K562 (cell line): ENCODE measurements around the gene ARHGAP30. TPM values are rescaled to one million over a fixed set of nuclear protein-coding genes. Genes with fewer than 3 reads are reported as not detected.

Experiments
- BCOR ChIP-seq: fragments of 450-650 bp; IDR thresholded peaks from 2 replicates; pipeline ENCODE4 v1.6.1; 2016
- NR2F6 ChIP-seq: fragments of 450-650 bp; formaldehyde crosslinking; IDR thresholded peaks from 2 replicates; pipeline ENCODE4 v1.4.0; 2020; ENCODE audit warnings: mild to moderate bottlenecking
- ZFP30 ChIP-seq: fragments of 250-450 bp; sonication (Bioruptor Pico); IDR thresholded peaks from 2 replicates; pipeline ENCODE4 v1.8.0; 2022; ENCODE audit warnings: moderate library complexity, mild to moderate bottlenecking, inconsistent platforms, borderline replicate concordance
- ZNF217 ChIP-seq: sonication (generic); formaldehyde crosslinking; IDR thresholded peaks from 2 replicates; pipeline ENCODE4 v1.8.0; 2022; ENCODE audit warnings: mild to moderate bottlenecking, missing genetic modification reagents
- polyA plus RNA-seq, 8 experiments: library from polyadenylated mRNA; depleted of rRNA in 4 of 8; stranded (reverse) in 5 of 8; unstranded in 3 of 8; fragments of >200 nt; fragmentation: Nextera tagmentation in 2 of 8; fragmentation: Illumina TruSeq in 1 of 8; extraction: Ambion mirVana in 2 of 8; extraction: Trizol in 1 of 8; gene quantifications; 2 replicates each; pipeline versions ENCODE4 v1.2.1 to v1.2.3, GENCODE V29; 2011 to 2014; ENCODE audit warnings: inconsistent platforms in 1 of 8, missing spikeins in 1 of 8
- total RNA-seq, 7 experiments: library from RNA; depleted of rRNA in 6 of 7; stranded (reverse); fragments of >200 nt in 6 of 7; fragmentation: Illumina TruSeq in 2 of 7; extraction: Trizol in 2 of 7; gene quantifications; 2 replicates each; pipeline versions ENCODE4 v1.2.1 to v1.2.3, GENCODE V29; 2011 to 2021; ENCODE audit warnings: low replicate concordance in 1 of 7
- TF ChIP-seq, protein P1 (sequence below): fragments of 250-450 bp; sonication (Bioruptor Pico); IDR thresholded peaks from 2 replicates; pipeline ENCODE4 v1.4.0; 2020; ENCODE audit warnings: mild to moderate bottlenecking
- TF ChIP-seq, protein P2 (sequence below): fragments of 450-650 bp; formaldehyde crosslinking; IDR thresholded peaks from 2 replicates; pipeline ENCODE4 v1.4.0; 2022; ENCODE audit warnings: missing genetic modification characterization
- TF ChIP-seq, protein P3 (sequence below): fragments of 250-450 bp; sonication (Bioruptor Pico); IDR thresholded peaks from 2 replicates; pipeline ENCODE4 v1.5.1; 2021; ENCODE audit warnings: mild to moderate bottlenecking
- TF ChIP-seq, protein P4 (sequence below): fragments of 450-650 bp; IDR thresholded peaks from 2 replicates; pipeline ENCODE4 v1.6.1; 2016; ENCODE audit warnings: low read depth
- TF ChIP-seq, protein P5 (sequence below): fragments of 450-650 bp; formaldehyde crosslinking; IDR thresholded peaks from 2 replicates; pipeline ENCODE4 v1.4.0; 2020; ENCODE audit warnings: mild to moderate bottlenecking, moderate library complexity
- TF ChIP-seq, protein P6 (sequence below): fragments of 250-450 bp; sonication (Bioruptor Pico); IDR thresholded peaks from 2 replicates; pipeline ENCODE4 v1.8.0; 2022; ENCODE audit warnings: inconsistent platforms

ARHGAP30 gene
- total and polyA plus RNA-seq, 9 of the 15 experiments (the other 6 are each of a cell fraction or from before 2014, with no cell fraction given): 0.01 to 0.73 (median 0.12) TPM

DNA sequence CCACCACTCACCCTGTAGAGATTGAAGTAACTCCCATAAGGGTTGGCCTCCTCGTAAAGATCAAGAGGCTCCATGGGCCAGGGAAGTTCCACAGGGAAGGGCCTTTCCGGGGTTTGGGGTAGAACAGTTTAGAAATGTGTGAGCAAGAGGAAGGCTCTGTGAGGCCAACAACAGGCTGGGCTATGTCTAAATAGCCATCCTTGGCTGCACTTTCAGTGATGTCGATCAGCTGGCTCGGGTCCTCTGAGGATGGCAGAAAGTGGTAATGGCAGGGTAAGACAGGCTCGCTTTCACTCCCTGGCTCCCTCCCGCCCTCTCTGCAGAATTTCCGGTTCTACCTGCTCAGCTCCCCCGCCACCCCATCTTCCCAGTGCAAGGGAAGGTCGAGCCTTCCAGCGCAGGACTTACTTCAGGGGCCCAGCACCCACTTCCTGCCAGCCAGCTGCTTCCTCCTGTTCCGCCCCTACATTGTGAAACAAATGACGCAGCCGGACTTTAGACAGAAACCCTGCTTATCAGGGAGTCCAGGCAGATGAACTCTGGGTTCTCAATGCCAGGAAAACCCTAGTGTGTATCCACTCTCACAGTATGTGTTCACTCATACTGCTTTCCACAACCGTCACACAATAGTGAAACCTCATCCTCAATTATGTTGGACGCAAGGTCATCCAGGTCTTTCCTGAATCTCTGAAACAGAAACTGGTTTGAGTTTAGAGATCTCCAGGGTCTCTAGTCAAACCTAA, 56.0 kb downstream of the ARHGAP30 start (continued):
- TF ChIP-seq, protein P1, sequence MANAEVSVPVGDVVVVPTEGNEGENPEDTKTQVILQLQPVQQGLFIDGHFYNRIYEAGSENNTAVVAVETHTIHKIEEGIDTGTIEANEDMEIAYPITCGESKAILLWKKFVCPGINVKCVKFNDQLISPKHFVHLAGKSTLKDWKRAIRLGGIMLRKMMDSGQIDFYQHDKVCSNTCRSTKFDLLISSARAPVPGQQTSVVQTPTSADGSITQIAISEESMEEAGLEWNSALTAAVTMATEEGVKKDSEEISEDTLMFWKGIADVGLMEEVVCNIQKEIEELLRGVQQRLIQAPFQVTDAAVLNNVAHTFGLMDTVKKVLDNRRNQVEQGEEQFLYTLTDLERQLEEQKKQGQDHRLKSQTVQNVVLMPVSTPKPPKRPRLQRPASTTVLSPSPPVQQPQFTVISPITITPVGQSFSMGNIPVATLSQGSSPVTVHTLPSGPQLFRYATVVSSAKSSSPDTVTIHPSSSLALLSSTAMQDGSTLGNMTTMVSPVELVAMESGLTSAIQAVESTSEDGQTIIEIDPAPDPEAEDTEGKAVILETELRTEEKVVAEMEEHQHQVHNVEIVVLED (CRISPR knock-in tag): peak; percentile 41; the same call in 1 of the 2 replicates
- TF ChIP-seq, protein P2, sequence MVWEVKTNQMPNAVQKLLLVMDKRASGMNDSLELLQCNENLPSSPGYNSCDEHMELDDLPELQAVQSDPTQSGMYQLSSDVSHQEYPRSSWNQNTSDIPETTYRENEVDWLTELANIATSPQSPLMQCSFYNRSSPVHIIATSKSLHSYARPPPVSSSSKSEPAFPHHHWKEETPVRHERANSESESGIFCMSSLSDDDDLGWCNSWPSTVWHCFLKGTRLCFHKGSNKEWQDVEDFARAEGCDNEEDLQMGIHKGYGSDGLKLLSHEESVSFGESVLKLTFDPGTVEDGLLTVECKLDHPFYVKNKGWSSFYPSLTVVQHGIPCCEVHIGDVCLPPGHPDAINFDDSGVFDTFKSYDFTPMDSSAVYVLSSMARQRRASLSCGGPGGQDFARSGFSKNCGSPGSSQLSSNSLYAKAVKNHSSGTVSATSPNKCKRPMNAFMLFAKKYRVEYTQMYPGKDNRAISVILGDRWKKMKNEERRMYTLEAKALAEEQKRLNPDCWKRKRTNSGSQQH: peak; percentile 69; the same call in 1 of the 2 replicates
- TF ChIP-seq, protein P3, sequence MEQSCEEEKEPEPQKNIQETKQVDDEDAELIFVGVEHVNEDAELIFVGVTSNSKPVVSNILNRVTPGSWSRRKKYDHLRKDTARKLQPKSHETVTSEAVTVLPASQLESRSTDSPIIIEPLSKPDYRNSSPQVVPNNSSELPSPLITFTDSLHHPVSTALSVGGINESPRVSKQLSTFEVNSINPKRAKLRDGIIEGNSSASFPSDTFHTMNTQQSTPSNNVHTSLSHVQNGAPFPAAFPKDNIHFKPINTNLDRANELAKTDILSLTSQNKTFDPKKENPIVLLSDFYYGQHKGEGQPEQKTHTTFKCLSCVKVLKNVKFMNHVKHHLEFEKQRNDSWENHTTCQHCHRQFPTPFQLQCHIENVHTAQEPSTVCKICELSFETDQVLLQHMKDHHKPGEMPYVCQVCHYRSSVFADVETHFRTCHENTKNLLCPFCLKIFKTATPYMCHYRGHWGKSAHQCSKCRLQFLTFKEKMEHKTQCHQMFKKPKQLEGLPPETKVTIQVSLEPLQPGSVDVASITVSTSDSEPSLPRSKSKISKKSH (CRISPR knock-in tag): no peak
- no peak; the same call in 1 of the 2 replicates for TF ChIP-seq BCOR
- TF ChIP-seq, protein P4, sequence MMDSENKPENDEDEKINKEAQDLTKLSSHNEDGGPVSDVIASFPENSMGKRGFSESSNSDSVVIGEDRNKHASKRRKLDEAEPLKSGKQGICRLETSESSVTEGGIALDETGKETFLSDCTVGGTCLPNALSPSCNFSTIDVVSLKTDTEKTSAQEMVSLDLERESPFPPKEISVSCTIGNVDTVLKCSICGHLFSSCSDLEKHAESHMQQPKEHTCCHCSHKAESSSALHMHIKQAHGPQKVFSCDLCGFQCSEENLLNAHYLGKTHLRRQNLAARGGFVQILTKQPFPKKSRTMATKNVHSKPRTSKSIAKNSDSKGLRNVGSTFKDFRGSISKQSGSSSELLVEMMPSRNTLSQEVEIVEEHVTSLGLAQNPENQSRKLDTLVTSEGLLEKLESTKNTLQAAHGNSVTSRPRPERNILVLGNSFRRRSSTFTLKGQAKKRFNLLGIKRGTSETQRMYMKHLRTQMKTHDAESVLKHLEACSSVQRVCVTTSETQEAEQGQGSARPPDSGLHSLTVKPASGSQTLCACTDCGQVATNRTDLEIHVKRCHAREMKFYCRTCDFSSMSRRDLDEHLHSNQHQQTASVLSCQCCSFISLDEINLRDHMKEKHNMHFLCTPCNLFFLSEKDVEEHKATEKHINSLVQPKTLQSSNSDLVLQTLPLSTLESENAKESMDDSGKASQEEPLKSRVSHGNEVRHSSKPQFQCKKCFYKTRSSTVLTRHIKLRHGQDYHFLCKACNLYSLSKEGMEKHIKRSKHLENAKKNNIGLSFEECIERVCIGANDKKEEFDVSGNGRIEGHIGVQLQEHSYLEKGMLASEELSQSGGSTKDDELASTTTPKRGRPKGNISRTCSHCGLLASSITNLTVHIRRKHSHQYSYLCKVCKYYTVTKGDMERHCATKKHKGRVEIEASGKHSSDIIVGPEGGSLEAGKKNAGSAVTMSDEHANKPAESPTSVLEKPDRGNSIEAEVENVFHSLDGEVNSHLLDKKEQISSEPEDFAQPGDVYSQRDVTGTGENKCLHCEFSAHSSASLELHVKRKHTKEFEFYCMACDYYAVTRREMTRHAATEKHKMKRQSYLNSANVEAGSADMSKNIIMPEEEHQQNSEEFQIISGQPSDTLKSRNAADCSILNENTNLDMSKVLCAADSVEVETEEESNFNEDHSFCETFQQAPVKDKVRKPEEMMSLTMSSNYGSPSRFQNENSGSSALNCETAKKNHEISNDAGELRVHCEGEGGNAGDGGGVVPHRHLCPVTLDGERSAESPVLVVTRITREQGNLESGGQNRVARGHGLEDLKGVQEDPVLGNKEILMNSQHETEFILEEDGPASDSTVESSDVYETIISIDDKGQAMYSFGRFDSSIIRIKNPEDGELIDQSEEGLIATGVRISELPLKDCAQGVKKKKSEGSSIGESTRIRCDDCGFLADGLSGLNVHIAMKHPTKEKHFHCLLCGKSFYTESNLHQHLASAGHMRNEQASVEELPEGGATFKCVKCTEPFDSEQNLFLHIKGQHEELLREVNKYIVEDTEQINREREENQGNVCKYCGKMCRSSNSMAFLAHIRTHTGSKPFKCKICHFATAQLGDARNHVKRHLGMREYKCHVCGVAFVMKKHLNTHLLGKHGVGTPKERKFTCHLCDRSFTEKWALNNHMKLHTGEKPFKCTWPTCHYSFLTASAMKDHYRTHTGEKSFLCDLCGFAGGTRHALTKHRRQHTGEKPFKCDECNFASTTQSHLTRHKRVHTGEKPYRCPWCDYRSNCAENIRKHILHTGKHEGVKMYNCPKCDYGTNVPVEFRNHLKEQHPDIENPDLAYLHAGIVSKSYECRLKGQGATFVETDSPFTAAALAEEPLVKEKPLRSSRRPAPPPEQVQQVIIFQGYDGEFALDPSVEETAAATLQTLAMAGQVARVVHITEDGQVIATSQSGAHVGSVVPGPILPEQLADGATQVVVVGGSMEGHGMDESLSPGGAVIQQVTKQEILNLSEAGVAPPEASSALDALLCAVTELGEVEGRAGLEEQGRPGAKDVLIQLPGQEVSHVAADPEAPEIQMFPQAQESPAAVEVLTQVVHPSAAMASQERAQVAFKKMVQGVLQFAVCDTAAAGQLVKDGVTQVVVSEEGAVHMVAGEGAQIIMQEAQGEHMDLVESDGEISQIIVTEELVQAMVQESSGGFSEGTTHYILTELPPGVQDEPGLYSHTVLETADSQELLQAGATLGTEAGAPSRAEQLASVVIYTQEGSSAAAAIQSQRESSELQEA: no peak
- TF ChIP-seq NR2F6: no peak
- TF ChIP-seq, protein P5, sequence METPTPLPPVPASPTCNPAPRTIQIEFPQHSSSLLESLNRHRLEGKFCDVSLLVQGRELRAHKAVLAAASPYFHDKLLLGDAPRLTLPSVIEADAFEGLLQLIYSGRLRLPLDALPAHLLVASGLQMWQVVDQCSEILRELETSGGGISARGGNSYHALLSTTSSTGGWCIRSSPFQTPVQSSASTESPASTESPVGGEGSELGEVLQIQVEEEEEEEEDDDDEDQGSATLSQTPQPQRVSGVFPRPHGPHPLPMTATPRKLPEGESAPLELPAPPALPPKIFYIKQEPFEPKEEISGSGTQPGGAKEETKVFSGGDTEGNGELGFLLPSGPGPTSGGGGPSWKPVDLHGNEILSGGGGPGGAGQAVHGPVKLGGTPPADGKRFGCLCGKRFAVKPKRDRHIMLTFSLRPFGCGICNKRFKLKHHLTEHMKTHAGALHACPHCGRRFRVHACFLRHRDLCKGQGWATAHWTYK (CRISPR knock-in tag): peak; percentile 74
- TF ChIP-seq ZFP30 (CRISPR knock-in tag): no peak
- TF ChIP-seq, protein P6, sequence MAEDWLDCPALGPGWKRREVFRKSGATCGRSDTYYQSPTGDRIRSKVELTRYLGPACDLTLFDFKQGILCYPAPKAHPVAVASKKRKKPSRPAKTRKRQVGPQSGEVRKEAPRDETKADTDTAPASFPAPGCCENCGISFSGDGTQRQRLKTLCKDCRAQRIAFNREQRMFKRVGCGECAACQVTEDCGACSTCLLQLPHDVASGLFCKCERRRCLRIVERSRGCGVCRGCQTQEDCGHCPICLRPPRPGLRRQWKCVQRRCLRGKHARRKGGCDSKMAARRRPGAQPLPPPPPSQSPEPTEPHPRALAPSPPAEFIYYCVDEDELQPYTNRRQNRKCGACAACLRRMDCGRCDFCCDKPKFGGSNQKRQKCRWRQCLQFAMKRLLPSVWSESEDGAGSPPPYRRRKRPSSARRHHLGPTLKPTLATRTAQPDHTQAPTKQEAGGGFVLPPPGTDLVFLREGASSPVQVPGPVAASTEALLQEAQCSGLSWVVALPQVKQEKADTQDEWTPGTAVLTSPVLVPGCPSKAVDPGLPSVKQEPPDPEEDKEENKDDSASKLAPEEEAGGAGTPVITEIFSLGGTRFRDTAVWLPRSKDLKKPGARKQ (CRISPR knock-in tag): no peak
- no peak for TF ChIP-seq ZNF217 (CRISPR knock-in tag)
